ENCODE data around the gene KCNN3.

KCNN3 gene

DNA sequence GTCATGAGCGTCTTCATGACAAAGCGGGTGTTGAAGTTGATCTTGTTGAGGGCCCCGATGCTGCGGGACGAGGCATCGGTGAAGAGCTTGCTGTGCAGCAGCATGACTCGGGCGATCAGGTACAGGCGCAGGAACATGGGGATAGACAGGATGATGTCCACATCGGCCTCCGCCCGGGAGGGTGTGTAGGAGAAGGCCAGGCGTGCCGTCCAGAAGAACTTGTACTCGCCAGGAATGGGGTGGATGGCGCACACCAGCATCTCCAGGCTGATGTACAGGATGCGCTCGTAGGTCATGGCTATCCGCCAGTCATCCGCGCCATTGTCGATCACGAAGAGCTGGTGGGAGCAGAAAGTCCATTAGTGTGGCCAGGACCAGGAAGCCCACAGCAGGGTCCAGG lies 98.0 kb downstream of the KCNN3 start:
- DNase-seq (ENCODE audit: low read depth in 2 of 2) = no peak

DNA sequence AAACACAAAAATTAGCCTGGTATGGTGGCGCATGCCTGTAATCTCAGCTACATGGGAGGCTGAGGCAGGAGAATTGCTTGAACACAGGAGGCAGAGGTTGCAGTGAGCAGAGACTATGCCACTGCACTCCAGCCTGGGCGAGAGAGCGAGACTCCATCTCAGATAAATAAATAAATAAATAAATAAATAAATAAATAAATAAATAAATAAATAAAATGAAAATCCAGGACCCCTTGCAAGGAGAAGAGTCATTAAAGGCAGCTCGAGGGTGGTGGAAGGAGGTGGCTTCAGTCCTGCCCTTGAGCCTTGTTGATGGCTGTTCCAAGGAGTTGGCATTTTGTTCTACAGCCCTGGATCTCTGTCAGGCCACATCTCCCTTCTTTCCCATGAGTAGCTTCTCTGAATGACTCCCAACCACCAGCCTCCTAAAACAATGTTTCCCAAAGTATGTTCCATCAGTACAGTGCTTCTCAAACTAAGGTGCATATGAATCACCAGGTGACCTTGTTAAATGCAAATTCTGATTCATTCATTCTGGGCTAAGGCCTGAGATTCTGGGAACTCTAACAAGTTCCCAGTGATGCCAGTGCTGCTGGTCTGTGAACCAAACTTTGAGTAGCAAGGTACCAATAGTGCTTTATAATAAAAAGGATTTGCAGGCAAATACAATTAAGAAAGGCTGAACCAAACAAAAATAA lies 99.0 kb downstream of the KCNN3 start:
- DNase-seq (ENCODE audit: low read depth in 2 of 2) = no peak

DNA sequence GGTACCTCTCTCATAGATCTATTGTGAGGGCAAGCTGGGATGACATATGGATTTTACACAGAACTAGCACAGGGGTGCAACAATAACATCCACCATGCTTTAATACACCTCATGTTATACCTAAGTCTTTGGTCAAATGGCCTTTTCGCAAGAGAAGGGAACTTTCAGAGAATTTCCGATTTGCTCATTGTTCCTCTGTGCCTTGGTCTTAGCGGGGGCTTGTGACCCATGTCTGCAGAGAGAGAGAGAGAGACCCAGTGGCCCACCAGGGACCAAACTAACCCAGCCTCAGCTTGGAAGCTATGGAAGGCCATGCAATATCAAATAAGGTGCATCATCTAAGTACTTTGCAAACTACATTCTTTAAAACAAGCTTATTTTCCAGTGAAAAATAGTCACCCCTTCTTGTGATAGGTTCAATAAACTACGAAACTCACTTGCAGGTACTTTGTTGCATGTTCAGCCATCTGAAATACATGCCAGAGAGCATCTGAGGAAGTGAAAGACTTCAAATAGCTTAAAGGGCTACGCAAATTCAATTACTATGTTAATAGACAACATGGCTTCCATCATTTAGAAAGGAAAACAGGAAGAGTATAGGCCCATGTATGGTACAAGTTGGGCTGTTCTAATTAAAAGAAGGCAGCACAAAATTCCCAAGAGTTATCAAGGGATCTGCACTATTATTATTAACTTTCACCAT lies 100.7 kb downstream of the KCNN3 start:
- DNase-seq (ENCODE audit: low read depth in 2 of 2) = no peak

DNA sequence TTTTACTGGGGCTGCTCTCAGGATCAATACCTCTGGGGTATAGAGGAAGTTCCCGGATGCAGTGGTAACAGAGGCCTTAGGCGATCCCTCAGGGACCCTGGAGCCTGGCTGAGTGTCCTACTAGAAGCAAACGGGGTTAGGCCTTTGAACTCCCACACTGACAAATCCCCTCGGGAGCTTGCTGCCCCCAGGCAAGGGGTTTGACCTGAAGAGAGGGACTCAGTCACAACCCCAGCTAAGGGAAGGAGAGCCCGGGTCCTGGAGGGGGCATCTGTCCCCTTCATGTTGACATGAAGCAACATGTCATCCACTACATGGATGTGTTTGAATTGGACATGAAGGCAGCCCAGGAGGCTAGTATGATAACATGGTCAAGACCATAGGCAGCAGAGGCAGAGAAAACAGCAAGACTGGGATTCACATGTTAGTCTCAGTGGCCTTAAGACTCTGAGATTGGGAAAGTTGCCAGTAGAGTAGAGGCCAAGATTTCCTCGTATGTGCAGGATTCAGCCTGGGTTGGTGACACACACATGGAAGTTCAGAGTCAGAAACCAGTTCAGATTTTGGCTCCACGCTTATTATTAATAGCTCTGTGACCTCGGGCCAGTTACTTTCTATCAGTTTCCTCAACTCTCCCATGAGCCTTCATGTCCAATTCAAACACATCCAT lies 101.5 kb downstream of the KCNN3 start:
- no peak for DNase-seq (ENCODE audit: low read depth in 2 of 2)

DNA sequence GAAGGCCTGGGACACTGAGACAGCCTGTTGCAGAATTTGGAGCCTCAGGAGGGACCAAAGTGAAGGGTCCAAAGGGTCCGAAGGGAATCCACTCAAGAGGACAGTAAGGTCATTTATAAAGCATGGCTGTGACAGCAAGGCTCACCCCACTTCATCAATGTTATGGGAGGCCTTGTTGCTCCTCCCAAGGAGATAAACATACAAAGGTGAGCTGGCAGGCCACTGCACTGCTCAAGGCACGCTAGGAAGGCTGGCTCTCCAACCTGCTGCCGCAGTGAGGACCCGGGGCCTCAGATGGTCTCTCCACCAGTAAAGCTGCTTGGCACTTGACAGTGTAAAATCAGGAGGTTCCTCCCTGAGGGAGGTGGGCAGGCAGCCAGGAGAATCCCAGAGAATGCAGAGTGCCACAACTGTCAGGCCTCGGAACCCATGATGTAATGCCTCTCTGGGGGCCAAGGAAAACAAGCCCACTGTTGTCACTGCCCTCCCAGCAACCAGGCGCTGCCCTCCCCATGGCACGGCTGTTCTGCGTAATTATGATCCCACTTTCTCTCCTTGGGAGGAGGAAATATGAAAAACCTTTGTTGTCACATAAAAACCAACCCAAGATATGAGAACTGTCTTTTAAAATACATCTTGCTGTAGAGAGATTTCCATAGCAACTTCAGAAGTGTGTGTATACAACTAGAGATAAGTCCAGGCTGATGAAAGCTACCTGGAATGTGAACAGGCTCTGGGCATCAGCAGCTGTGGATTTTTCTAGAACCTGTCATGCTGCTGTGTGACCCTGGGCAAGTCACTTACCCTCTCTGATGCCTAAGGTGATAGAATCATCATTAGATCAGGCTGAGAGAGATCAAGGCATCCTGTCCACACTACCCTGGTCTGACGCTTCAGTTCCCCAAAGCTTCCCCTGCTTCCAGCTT lies 102.5 kb downstream of the KCNN3 start:
- no peak for DNase-seq (ENCODE audit: low read depth in 2 of 2)

DNA sequence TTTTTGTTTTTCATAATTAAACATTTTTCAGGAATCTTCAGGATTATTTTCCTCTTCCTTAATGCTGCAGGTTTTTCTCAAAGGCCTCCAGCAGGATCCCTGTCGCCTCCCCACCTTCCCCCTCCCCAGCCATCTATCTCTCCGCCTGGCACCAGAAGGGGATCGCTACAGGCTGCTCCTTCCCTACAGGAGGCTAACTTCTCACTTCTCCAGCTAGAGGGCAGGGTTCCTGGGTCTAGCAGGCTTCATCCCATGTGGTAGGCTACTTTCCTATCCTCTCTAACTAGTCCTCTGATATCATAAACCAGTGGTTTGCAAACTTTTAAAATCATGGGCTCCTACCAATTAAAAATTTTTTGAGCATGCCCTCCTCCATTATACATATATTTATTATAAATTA lies 104.1 kb downstream of the KCNN3 start:
- DNase-seq (ENCODE audit: low read depth in 2 of 2) = no peak

DNA sequence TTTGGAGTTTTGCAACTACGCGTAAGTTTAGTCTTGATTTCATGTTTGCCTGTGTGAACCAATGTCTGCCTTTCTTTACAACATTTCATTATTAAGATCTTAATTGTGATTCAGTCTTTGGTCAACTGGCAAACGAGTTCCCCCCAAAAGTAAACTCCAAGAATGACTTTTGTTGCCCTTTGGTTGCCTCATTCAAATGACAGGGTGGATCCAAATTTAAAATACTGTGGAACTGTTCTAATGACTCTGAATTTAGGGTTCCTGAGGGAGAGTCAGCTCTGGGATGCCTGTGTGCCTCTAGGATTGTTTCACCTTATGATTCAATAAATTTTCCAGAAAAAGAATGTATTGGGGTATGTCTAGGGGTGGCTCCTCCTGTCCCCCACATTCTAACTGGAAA lies 105.3 kb downstream of the KCNN3 start:
- DNase-seq (ENCODE audit: low read depth in 2 of 2) = no peak

DNA sequence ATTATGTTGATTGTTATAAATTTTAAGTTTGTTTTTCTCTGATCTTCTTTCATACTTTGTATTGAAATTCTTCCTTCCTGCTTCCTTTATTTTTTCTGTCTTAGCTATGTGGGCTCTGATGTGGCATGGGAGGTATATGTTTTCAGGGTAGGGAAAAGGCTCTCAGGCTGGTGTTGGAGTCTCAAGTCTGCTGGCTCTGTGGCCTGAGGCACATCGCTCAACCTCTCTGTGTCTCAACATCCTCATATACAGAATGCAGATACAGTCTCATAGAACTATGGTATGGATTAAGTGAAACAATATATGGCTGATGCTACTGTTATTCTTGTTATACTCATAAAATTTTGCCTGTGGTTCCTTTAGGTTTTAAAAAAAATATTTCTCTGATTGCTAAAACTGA lies 105.9 kb downstream of the KCNN3 start:
- no peak for DNase-seq (ENCODE audit: low read depth in 2 of 2)

DNA sequence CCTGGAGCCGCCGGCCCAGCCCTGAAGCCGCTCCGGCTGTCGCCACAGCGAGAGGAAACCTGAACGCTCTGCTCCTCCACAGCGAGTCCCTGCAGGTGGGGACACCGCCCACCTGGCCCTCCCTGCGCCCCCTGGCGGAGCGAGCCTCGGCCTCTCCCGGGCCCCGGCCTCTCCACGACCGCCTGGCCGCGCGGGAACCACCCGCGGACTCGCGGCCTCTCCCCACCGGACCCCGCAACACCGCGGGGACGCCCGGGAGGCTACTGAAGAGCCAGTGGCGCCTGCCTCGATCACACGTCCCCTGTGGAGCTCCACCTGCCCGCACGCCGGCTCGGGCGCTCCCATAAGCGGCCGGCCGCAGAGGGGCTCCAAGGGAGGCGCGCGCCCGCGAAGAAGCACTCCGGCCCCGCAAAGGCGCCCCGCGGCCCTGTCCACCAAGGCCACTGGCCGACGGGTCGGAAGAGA lies 109.6 kb downstream of the KCNN3 start:
- peak; percentile 68 to 81 for DNase-seq (ENCODE audit: low read depth in 2 of 2)

DNA sequence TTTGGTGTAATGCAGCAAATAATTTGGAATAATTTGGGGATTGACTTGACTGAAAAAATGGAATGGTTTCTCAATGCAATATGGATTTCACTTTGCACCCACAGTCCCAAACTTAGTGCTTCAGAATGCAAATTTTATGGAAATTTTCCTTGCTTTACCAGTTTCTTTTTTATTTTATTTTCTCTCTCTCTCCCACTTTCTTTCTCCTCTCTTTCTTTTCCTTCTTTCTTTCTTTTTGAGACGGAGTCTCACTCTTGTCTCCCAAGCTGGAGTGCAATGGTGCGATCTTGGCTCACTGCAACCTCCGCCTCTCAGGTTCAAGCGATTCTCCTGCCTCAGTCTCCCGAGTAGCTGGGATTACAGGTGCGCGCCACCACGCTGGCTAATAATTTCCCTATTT lies 110.3 kb downstream of the KCNN3 start:
- DNase-seq (ENCODE audit: low read depth in 2 of 2) = no peak

DNA sequence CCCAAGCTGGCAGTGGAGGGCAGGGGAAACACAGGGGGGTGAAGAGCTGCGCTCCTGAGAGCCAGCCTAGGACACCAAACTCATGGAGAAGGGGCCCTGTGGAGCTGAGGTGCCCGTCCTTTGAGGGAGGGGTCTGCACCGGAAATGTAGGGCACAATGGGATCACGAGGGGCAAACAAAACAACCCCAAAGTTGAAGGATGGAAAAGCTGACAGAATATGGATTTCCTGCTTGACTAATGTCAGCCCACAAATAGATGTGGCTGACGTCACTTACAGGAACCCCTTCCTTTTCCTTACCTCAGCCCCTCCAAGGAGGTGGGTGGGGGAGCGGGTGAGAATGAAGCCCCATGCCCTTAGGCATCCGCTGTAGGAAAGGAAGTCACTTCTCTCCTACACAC lies 110.9 kb downstream of the KCNN3 start:
- peak; percentile 64 to 72 for DNase-seq (ENCODE audit: low read depth in 2 of 2)

DNA sequence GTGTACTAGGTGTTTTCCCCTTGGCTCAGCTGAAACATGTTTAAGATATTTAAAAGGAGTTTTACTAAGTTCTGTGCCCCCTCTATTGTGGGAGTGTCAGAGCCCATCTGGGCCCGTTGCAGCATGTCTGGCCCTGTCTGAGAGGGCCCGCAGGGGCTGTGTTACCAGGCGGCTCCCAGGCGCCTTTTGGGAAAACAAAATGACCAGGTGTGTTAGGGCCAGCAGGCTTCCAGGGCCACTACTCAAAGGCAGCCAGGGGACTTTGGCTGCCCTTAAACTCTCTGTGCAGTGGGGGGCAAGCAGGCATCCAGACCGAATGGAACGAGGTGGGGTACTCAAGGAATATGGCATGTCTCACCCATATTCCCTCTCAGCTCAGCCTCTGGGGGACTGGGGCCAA lies 111.7 kb downstream of the KCNN3 start:
- no peak for DNase-seq (ENCODE audit: low read depth in 2 of 2)

DNA sequence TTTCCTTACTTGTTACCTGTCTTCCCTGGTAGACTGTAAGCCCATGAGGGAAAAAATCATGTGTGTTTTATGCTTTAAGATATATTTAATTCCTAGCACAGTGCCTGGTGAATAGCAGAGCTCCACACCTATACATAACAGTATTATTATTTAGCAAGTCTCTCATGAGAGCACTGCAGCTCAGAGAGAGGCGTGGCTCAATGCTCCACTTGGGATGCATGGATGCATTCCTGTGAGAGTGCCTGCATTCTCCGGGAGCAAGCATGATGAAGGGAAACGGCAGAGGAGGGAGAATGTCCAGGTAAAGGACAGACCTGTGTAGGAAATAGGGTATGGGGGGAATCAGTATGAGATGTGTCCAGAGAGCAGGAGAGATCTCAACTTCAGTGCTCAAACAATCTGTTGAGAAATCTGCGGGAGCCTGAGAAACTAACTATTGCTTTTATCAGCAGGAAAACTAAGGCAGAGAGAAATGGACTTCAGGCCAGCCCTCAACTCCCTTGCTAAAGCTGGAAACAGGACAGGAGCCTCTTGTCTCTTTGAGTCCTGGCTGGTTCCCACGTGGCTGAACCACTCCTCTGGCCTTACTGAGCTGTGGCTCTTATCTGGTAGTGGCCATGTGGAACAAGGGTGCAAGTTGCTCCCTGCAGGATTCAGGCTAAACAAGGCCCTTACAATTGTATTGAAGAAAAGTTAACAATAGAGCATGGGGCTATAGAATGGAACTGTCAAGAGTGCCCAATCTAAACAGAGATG lies 113.1 kb downstream of the KCNN3 start:
- no peak for DNase-seq (ENCODE audit: low read depth in 2 of 2)

DNA sequence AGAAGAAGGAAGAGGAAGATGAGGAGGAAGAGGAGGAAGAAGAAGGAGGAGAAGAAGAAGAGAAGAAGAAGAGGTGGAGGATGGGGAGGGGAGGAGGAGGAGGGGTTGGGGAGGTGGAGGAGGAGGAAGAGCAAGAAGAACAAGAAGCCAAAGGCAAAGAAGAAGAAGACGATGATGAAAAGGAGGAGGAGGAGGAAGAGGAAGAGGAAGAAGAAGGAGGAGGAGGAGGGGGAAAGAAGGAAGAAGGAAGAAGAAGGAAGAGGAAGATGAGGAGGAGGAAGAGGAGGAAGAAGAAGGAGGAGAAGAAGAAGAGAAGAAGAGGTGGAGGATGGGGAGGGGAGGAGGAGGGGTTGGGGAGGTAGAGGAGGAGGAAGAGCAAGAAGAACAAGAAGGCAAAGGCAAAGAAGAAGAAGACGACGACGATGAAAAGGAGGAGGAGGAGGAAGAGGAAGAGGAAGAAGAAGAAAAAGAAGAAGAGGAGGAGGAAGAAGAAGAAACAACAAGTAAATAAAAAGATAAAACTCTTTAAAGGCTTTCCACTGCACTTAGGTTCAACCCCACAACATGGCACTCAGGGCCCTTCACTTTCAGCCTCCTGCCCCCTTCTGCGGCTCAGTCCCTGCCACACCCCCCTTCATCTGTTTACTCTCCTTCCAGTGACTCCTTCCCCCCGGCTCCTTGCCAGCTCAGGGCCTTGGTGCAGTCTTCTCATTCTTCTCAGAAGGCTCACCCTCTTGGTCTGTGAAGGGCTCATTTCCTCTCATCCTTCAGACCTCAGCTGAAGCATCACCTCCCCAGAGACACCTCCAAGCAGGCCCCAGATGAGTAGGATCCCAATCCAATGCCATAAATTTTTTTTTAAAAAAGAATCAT lies 114.0 kb downstream of the KCNN3 start:
- DNase-seq (ENCODE audit: low read depth in 2 of 2) = no peak

DNA sequence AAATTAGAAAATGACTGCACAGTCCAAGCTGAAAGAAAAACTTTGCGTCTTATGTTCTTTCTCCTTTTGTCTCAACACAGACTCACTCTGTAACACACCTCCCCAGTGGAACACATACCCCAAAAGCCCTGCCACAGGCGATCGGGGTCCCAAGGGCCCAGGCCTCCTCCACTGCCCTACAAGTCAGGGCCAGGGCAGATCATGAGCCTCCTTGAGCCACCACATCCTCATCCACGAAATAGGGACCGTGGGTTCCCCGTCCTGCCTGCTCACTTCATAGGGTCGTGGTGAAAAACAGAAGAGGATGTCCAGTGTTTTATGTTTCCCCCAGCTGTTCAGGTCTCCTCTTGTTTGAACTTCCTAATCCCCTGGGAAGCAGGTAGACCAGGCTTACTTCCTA lies 116.7 kb downstream of the KCNN3 start:
- no peak for DNase-seq (ENCODE audit: low read depth in 2 of 2)

DNA sequence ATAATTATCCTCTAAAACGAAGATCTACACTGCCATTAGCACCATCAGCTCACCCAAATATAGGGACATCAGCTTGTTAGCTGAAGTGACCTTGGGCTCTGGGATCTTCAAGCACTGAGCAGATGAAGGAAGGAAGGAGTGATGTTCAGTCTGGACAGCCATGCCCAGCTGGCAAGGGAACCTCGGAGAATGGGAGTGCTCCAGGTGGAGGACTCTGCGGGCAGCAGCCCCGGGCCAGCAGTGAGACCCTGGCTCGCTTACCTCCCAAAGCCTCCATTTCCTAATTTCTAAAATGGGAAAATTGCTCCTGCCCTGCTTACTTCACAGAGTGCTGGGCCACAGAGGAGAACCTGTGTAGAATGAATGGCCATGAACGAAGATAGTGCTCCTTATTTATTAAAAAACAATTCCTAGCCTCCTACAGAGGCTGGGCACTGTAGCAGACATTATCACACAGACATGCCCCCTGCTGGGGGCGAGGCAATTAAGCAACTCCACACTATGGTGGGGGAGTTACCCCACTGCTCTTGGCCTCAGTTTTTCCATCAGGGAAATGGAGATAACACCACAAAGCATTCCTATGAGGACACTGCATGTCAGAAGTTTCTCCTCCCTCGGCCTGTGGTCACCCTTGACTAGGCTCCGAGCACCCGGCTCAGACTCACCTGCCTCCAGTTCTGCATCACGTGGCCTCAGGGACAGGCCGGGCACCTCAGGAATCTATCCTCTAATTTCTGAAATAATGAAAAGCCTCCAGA lies 117.6 kb downstream of the KCNN3 start:
- no peak for DNase-seq (ENCODE audit: low read depth in 2 of 2)

DNA sequence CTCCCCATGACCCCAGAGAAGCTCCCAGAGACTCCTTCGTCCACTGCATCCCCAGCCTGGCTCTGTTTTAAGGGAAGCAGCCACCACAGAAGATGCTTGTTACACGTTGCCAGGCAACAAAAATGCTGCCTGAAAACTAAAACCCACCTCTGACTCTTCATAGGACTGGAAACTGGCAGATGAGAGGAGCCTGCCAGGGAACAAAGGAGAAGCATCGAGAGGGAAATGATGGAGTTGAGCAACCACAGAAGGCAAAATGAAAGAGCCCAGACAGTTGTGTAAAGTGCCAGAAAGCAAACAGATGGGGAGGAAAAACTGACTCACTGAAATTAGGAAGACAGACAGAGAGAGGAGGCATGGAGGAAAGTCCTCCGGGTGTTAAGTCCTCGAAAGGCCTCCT lies 118.4 kb downstream of the KCNN3 start:
- DNase-seq (ENCODE audit: low read depth in 2 of 2) = no peak

DNA sequence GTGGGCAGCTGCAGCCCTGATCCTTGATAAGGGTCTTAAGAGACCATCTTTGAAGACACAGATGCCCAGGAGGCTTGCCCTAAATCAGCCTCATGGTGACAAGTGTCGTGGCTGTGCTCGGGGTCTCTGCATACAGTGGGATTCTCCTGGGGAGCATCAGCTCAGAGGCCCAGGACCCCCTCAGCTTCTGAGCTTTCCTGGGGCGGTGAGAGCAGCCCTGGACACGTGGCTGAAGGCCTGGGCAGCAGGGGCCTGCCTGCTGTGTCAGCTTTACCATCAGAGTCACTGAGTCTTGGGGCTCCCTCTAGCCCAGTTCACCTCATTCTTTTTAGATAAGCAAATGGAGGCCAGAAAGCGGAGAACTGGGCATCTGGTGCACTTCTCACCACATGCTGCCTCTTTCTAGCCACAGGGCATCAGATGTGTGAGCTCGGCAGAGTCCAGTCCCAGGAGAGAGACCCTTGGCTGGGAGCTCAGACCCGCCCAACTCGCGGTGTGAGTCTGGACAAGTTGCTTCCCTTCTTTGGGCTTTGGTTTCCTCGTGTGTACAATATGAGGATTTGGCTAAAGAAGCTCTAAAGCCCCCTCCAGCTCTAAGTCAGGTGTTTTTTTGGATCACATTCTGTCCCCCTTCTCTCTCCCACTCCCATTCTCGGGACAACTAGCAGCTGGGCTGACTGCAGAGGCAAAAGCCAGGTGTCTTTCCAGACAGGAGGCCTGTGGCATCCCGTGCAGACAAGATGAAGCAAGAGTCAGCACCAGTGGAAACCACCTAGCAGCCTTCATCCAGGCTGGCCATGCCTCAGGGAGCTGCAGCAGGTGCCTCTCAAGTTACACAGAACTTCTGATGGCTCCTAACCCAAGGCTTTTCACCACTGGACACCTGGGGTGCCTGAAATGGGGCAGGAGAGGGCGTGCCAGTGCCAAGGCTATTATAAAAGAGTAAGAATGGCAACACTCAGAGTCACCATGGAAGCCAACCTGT lies 119.1 kb downstream of the KCNN3 start:
- no peak for DNase-seq (ENCODE audit: low read depth in 2 of 2)

Data from stimulated activated CD4-positive, alpha-beta T cell treated with anti-CD3 and anti-CD28 coated beads, Interleukin-15, amount 100 ng/mL, for 48 hours (primary cell).